Small intestine (tissue), 16 donors: ENCODE measurements around the gene HES1. TPM values are rescaled to one million over a fixed set of nuclear protein-coding genes. Genes with fewer than 3 reads are reported as not detected.
"Not testable (repeated sequence)": the region's sequence is repeated elsewhere in the genome, so short reads cannot be mapped to it uniquely, and the experiment has no call there.

Source experiments
- DNase-seq, 2 donors: peaks; one replicate each; pipeline versions ENCODE4 v3.0.0 to v3.0.0-alpha.2; 2013
- FAIRE-seq: peaks from 2 replicates; lab custom pipeline; 2012; peaks lifted over from hg19 to GRCh38; lab: Jason Lieb, UNC
- H3K27ac ChIP-seq, 3 donors: one replicate each; pipeline ENCODE4 v1.5.1; 2013; ENCODE audit warnings: low read length in 2 of 3, mild to moderate bottlenecking in 2 of 3, control low read depth in 1 of 3, inconsistent platforms in 1 of 3, low read depth in 1 of 3, moderate library complexity in 1 of 3
- H3K27me3 ChIP-seq, 3 donors: one replicate each; pipeline ENCODE4 v1.6.1; 2013; ENCODE audit warnings: low read length in 3 of 3, inconsistent platforms in 1 of 3; ENCODE audit not compliant: control insufficient read depth in 3 of 3, insufficient read depth in 3 of 3
- H3K36me3 ChIP-seq, 3 donors: one replicate each; pipeline ENCODE4 v1.6.1; 2013; ENCODE audit warnings: low read length in 3 of 3, inconsistent platforms in 1 of 3, low read depth in 1 of 3, mild to moderate bottlenecking in 1 of 3, moderate library complexity in 1 of 3; ENCODE audit not compliant: control insufficient read depth in 3 of 3, insufficient read depth in 2 of 3
- H3K4me1 ChIP-seq, 3 donors: one replicate each; pipeline ENCODE4 v1.6.1; 2013; ENCODE audit warnings: low read length in 2 of 3, inconsistent platforms in 1 of 3, low read depth in 1 of 3, mild to moderate bottlenecking in 1 of 3, moderate library complexity in 1 of 3; ENCODE audit not compliant: control insufficient read depth in 3 of 3, insufficient read depth in 2 of 3
- H3K4me3 ChIP-seq, 3 donors: one replicate each; pipeline ENCODE4 v1.5.1; 2013; ENCODE audit warnings: low read length in 3 of 3, control low read depth in 1 of 3, inconsistent platforms in 1 of 3, low read depth in 1 of 3, mild to moderate bottlenecking in 1 of 3, moderate library complexity in 1 of 3
- H3K9me3 ChIP-seq, 2 donors: one replicate each; pipeline ENCODE4 v1.6.1; 2013; ENCODE audit warnings: low read depth in 1 of 2, low read length in 1 of 2; ENCODE audit not compliant: control insufficient read depth in 2 of 2, insufficient read depth in 1 of 2
- WGBS, 3 donors: extraction: QIAGEN DNeasy Blood & Tissue Kit; methylation state at CpG; one replicate each; pipeline ENCODE4 v1.1.7; 2013; 5-methylcytosine and 5-hydroxymethylcytosine counted together
- long read RNA-seq, 10 donors: transcript quantifications; one replicate each; lab custom pipeline, GENCODE V29; 2026
- polyA plus RNA-seq, 4 donors: library from polyadenylated mRNA; stranded (reverse) in 3 of 4; unstranded in 1 of 4; fragments of 200-250 nt in 3 of 4; fragments of 120-200 nt in 1 of 4; gene quantifications; one replicate each; pipeline versions ENCODE4 v1.2.1 to v1.2.3, GENCODE V29; 2013
- donor health status: healthy with polysubstance abuse.
- donor health status: control.
- donor health status: control.
- donor health status: Bipolar disorder and iron deficiency.
- donor health status: healthy.

HES1 gene, protein sequence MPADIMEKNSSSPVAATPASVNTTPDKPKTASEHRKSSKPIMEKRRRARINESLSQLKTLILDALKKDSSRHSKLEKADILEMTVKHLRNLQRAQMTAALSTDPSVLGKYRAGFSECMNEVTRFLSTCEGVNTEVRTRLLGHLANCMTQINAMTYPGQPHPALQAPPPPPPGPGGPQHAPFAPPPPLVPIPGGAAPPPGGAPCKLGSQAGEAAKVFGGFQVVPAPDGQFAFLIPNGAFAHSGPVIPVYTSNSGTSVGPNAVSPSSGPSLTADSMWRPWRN
- polyA plus RNA-seq, result 10 to 100 TPM; 12.3 to 53.5 (median 27.5) TPM
- long read RNA-seq, donor 1, result 0 reads
- long read RNA-seq, donor 2, transcript HES1-201 (4 exons, 1,578 nt), result major isoform, 6 of 12 reads
- long read RNA-seq, donor 2, partial matches to known transcripts, result 6 of 12 reads
- long read RNA-seq, donor 2, other reads (novel, unspliced or antisense), result 0 of 12 reads
- long read RNA-seq, donor 3, transcript HES1-201 (4 exons, 1,578 nt), result major isoform, 23 of 70 reads
- long read RNA-seq, donor 3, partial matches to known transcripts, result 44 of 70 reads
- long read RNA-seq, donor 3, other reads (novel, unspliced or antisense), result 0 of 70 reads
- long read RNA-seq, donor 4, partial matches to known transcripts, result 0 of 1 reads
- long read RNA-seq, donor 4, other reads (novel, unspliced or antisense), result 0 of 1 reads
- long read RNA-seq, donor 5, transcript HES1-201 (4 exons, 1,578 nt), result major isoform, 12 of 25 reads
- long read RNA-seq, donor 5, partial matches to known transcripts, result 12 of 25 reads
- long read RNA-seq, donor 5, other reads (novel, unspliced or antisense), result 0 of 25 reads
- long read RNA-seq, donor 6, transcript HES1-201 (4 exons, 1,578 nt), result major isoform, 19 of 44 reads
- long read RNA-seq, donor 6, partial matches to known transcripts, result 22 of 44 reads
- long read RNA-seq, donor 6, other reads (novel, unspliced or antisense), result 0 of 44 reads
- long read RNA-seq, donor 7, result 0 reads
- long read RNA-seq, donor 8, transcript HES1-201 (4 exons, 1,578 nt), result major isoform, 7 of 7 reads
- long read RNA-seq, donor 8, partial matches to known transcripts, result 0 of 7 reads
- long read RNA-seq, donor 8, other reads (novel, unspliced or antisense), result 0 of 7 reads
- long read RNA-seq, donor 9, transcript HES1-201 (4 exons, 1,578 nt), result major isoform, 5 of 14 reads
- long read RNA-seq, donor 9, partial matches to known transcripts, result 7 of 14 reads
- long read RNA-seq, donor 9, other reads (novel, unspliced or antisense), result 0 of 14 reads
- long read RNA-seq, donor 10, transcript HES1-201 (4 exons, 1,578 nt), result major isoform, 34 of 110 reads
- long read RNA-seq, donor 10, partial matches to known transcripts, result 72 of 110 reads
- long read RNA-seq, donor 10, other reads (novel, unspliced or antisense), result 0 of 110 reads

DNA sequence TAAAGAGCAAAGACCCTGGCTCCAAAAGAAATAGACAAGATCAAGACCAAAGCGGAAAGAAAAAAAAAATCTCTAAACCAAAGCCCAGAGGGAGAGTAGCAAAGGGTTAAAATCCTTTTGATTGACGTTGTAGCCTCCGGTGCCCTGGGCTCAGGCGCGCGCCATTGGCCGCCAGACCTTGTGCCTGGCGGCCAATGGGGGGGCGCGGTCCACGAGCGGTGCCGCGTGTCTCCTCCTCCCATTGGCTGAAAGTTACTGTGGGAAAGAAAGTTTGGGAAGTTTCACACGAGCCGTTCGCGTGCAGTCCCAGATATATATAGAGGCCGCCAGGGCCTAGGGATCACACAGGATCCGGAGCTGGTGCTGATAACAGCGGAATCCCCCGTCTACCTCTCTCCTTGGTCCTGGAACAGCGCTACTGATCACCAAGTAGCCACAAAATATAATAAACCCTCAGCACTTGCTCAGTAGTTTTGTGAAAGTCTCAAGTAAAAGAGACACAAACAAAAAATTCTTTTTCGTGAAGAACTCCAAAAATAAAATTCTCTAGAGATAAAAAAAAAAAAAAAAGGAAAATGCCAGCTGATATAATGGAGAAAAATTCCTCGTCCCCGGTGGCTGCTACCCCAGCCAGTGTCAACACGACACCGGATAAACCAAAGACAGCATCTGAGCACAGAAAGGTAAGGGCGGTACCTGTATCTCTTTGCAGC, at the start of gene HES1:
TSS of gene HES1 (plus strand) at position 343 of the 713 bp plus-strand sequence. CDS start at position 576, 233 bp downstream.
- H3K4me1 ChIP-seq, result peaks cover 10 to 47% (median 14%) of the 10 kb centered on the region in 3 donors

DNA sequence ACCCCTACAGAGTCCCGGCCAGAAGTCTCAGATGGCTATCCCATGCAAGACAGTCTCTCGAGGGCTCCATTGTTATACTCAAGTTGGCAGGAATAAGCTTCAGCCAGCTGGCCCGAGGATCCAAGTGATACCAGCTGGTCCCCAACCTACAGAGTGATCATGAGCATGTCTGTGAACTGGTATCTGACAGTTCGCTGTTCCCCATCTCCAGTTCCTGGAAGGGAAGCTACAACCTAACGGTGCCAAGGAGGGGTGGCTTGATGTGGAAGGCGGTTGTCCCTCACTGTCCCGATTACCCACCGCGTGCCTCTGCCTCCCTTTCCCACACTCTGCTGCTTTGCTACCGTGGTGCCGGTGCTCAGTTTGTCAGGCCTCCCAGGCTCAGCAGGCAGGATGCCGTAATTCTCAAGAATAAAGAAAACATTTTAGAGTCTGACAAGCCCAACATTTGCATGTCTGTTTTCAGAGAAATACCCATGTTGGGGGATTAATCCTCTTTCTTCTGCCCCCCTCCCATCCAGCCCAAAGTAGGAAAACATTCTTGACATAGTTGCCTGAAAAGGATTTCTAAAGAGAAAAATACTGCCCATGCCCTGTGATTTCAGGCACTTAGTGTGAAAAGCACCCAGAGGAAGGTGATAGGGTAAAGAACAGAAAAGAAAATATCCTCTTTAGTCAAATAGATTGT, 49.4 kb upstream of the HES1 start:
- no peak for FAIRE-seq
- Histone ChIP-seq H3K27me3 (no peaks in the 10 kb centered on the region), H3K36me3 (no peaks in the 10 kb centered on the region), H3K9me3 (no peaks in the 10 kb centered on the region), H3K27ac (no peak overlapping the region), H3K4me1 (peaks cover 0 to 33% (median 3%) of the 10 kb centered on the region in 3 donors), H3K4me3 (no peak overlapping the region)
- 84 to 89% (median 87%) methylated on average over 12 of the region's 12 CpGs for WGBS, 3 donors
- no peak for DNase-seq

More for the DNA sequence above, at the start of gene HES1:
- H3K36me3 ChIP-seq, result peaks cover 0 to 21% (median 0%) of the 10 kb centered on the region in 3 donors
- H3K27ac ChIP-seq, result peak within 1 kb of the TSS; percentile 91 to 97 (median 96)
- peak; percentile 97 to 98 for DNase-seq
- WGBS, 3 donors, result 0 to 2% (median 1%) methylated on average over 29 of the region's 29 CpGs
- FAIRE-seq, result no peak
- H3K27me3 ChIP-seq, result no peaks in the 10 kb centered on the region
- no peaks in the 10 kb centered on the region for H3K9me3 ChIP-seq
- H3K4me3 ChIP-seq, result peak within 1 kb of the TSS; percentile 67 to 83 (median 81)

DNA sequence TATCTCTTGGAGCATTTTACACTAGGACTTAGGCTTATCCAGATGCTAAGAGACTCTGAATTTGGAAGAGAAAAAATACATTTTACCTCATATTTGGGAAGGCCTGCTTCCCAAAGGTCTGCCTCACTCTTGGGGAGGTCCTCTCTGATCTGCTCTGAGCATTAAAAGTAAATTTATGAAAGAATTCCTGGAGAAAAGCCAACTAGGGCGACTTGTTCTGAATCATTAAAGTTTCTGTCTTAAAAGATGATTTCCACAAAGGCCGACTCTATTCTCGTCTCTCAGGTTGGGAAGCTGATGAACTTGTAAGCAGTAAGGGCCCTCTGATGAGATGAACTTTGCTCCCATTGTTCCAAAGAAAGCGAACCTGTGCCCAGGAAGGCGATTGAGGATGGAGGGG, 48.7 kb upstream of the HES1 start:
- Histone ChIP-seq H3K27me3 (no peaks in the 10 kb centered on the region), H3K9me3 (no peaks in the 10 kb centered on the region), H3K4me3 (no peak overlapping the region), H3K27ac (no peak overlapping the region), H3K36me3 (no peaks in the 10 kb centered on the region), H3K4me1 (peaks cover 0 to 32% (median 2%) of the 10 kb centered on the region in 3 donors)
- WGBS, 3 donors, result 15 to 66% (median 43%) methylated on average over 5 of the region's 5 CpGs
- no peak for DNase-seq
- FAIRE-seq, result no peak

DNA sequence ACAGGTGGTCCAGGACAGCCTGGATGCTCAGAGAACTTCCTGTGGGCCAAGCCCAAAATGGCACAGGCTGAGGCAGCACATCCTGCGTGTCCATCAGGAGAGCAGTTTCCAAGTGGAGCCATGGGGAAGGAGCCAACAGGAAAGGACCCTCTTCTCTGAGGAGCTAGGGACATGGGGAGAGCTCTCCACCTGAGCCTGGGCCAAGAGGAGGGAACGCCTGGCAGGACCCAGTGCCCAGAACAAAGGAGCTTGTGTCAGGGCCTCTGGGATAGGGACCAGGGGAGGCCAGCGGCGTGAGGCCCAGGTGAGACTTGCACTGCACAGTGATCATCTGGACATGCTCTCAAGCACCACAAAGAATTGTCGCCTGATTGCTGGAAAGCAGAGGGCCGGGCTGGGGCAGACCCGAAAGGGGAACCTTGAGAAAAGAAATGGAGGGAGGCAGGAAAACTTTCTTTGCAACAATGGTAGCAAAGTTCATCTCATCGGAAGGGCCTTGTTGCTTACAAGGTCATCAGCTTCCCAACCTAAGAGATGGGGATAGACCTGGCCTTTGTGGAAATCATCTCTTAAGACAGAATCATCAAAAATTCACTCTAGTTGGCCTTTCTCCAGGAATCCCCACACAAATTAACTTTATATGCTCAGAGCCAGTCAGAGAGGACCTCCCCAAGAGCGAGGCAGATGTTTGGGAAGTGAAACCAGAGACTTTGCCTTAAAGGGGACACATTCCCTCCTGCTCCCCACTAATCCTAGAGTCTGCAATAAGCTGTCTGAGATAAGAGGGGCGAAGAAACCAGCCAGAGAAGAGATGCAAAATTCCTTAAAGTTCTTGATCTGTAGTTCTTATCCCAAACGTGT, 47.7 kb upstream of the HES1 start:
- Histone ChIP-seq H3K9me3 (no peaks in the 10 kb centered on the region), H3K4me1 (peaks cover 0 to 28% (median 0%) of the 10 kb centered on the region in 3 donors), H3K36me3 (no peaks in the 10 kb centered on the region), H3K4me3 (no peak overlapping the region), H3K27ac (no peak overlapping the region), H3K27me3 (no peaks in the 10 kb centered on the region)
- DNase-seq, result no peak
- WGBS, 3 donors, result 86 to 91% (median 90%) methylated on average over 11 of the region's 11 CpGs
- FAIRE-seq, result no peak

DNA sequence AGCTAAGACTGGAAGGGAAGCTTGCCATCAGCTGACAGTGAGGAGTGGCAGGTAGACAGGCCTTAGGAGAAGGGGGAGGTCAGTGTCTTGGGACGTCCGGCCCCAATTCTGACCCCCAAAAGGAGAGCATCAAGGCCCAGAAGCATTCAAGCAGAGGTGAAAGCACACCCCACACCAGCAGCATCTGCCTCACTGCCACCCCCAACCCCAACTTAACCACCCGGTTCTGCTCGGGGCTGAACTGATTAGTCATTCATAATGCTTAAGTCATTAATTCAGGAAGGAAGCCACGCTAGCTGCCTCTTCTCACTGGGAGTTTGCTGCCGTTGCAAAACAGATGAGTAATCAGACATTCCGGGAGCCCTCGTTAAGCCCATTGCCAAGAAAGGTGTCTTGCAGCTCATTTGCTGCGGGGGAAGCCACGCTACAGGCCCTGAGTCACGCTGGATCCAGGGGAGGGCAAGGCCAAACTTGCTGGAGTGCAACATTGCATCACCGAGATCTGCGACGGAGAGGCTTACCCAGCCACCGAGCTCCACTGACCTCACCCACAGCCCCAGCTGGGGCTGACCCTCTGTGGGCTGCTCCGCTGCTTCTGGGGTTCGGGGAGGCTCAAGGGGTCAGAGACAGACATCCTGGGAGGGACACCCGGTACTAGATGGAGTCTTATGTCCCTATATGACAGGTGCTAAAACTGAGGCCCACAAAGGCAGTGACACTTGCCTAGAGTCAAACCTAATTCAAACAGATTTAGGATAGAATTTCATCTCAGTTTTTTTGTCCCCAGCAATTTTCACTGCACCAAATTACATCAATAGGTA, 46.4 kb upstream of the HES1 start:
- H3K36me3 ChIP-seq, result no peaks in the 10 kb centered on the region
- H3K4me3 ChIP-seq, result no peak overlapping the region
- no peak for DNase-seq
- WGBS, 3 donors, result 58 to 67% (median 67%) methylated on average over 18 of the region's 18 CpGs
- FAIRE-seq, result no peak
- peak overlapping the region in 1 of 3 donors; percentile 29 for H3K27ac ChIP-seq
- H3K4me1 ChIP-seq, result peaks cover 0 to 30% (median 0%) of the 10 kb centered on the region in 3 donors
- H3K27me3 ChIP-seq, result no peaks in the 10 kb centered on the region
- no peaks in the 10 kb centered on the region for H3K9me3 ChIP-seq

DNA sequence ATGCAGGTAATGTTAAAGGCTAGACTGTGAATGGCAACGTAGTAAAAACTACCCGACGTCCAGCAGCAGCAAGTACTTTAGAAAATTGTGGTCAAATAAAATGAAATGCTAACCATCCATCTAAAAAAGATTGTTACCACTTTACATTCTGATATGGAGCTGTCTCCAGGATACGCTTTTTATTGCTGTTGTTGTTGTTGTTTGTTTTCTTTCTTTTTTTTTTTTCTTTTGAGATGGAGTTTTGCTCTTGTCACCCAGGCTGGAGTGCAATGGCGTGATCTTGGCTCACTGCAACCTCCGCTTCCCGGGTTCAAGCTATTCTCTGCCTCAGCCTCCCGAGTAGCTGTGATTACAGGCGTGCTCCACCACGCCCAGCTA, 45.8 kb upstream of the HES1 start:
- not testable (repeated sequence) for H3K27ac ChIP-seq, H3K9me3 ChIP-seq, H3K4me3 ChIP-seq, FAIRE-seq, H3K36me3 ChIP-seq, H3K27me3 ChIP-seq, DNase-seq
- peaks cover 0 to 30% (median 0%) of the 10 kb centered on the region in 3 donors for H3K4me1 ChIP-seq
- WGBS, 3 donors, result 94 to 98% (median 96%) methylated on average over 10 of the region's 10 CpGs
